PFSK-1 (cell line): ENCODE data around the gene SLIT3.

Experiments used
- FOXP2 ChIP-seq: optimal IDR thresholded peaks from 2 replicates; pipeline ENCODE3; 2011; ENCODE audit warnings: borderline replicate concordance, control low read depth, inconsistent platforms; ENCODE audit not compliant: insufficient read depth; ENCODE audit errors: extremely low read length, extremely low read depth
- POLR2AphosphoS5 ChIP-seq: IDR thresholded peaks from 2 replicates; pipeline ENCODE4 v1.6.1; 2012; ENCODE audit warnings: low read depth, mild to moderate bottlenecking, control low read depth, low read length, moderate library complexity
- REST ChIP-seq, 2 experiments: IDR thresholded peaks; 2 replicates each; pipeline versions ENCODE4 v1.6.1 to v1.8.0; 2011 to 2012; ENCODE audit warnings: low read depth in 2 of 2, low read length in 2 of 2, control low read depth in 1 of 2, inconsistent platforms in 1 of 2, mild to moderate bottlenecking in 1 of 2, moderate library complexity in 1 of 2; ENCODE audit not compliant: insufficient read depth in 1 of 2
- SIN3A ChIP-seq: IDR thresholded peaks from 2 replicates; pipeline ENCODE4 v1.6.1; 2012; ENCODE audit warnings: mild to moderate bottlenecking, low read length, moderate library complexity, borderline replicate concordance; ENCODE audit not compliant: insufficient read depth
- TAF1 ChIP-seq: IDR thresholded peaks from 2 replicates; pipeline ENCODE4 v1.6.1; 2012; ENCODE audit warnings: low read length, control low read depth, borderline replicate concordance; ENCODE audit not compliant: insufficient read depth

The SLIT3 gene

DNA sequence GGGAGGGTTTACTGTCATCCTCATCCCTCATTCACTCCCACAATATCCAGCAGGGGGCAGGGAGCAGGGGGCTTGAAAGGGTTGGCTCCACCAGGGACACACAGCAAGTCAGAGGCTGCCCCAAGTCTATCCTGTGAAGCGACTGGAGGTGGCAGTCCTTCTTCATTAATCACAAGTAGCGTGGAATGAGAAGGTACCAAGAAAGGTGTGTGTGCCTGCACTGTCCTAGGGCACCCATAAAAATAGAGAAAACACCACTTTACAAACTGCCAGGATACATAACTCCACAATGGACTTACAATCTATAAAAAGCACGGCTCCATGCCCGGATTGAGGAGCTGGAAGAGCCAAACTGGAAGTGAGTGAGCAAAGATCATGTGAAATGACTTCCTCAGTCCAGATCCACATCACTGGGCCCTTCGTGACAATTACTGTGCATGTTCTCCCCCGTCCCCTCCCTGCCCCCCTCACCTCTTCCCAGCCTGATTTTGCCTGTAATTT is 183.9 kb downstream of the SLIT3 start:
- TF ChIP-seq FOXP2 = no peak
- no peak for TF ChIP-seq POLR2AphosphoS5
- TF ChIP-seq REST (IDR thresholded peaks at IDR 0.05; ENCODE audit: insufficient read depth in 1 of 2, low read depth in 2 of 2, low read length in 2 of 2) = no peak
- no peak for TF ChIP-seq SIN3A
- TF ChIP-seq TAF1 = no peak

DNA sequence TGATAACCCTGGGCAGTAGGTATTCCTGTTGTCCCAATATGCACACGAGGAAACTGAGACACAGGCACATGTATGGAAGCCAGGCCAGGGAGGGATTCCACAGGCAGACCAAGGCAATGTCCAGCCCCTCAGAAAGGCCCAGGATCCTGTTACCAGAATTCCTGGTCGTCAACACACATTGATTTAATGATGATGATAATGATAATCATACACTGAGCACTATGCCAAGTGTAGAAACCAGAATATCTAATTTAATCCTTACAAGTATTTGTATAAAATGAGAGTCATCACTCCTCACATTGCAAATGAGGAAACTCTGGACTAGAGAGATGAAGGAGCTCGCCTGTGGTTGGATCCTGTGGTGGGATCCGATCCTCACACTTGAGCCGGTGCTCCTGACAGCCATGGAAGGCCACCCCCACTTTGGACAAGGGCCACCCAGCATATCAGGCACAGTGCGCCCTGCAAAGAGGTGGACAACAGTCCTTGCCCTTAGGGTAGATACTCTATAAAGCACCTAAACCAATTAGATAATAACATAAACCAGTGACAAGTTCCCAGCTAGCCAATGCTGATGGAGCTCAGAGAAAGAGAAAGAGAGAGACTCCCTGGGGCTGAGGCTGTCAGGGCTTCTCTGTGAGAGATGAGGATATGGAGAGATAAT is 185.3 kb downstream of the SLIT3 start:
- TF ChIP-seq SIN3A (no peak), FOXP2 (no peak), REST (IDR thresholded peaks at IDR 0.05; ENCODE audit: insufficient read depth in 1 of 2, low read depth in 2 of 2, low read length in 2 of 2) (no peak), TAF1 (no peak), POLR2AphosphoS5 (no peak)

DNA sequence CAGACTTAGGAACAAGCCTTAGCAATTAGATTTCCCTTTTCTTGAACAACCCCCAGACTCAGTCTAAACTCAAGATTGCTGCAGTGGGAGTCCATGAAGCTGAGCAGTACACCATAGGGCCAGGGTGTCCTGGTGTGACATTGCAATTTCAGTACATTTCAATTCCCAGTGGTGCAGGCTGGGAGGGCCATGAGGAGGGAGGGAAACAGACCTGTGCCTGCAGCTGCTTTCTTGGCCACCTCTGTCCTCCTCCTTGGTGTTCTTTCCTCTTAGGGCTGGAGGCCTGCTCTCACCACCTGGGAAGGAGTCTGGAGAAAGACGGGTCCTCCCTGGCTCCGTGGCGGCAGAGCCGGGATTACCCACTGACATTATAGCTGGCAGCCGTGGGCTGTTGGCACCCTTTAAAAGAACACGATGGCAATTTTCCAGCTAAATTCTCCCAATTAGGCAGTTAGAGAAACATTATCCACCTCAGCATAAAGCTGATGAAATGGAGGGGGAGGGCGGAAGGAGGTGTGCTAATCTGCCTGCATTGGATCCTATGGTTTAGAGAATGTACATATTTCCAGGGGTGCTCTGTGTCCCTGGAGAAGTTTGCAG is 186.4 kb downstream of the SLIT3 start:
- TF ChIP-seq REST (IDR thresholded peaks at IDR 0.05; ENCODE audit: insufficient read depth in 1 of 2, low read depth in 2 of 2, low read length in 2 of 2) = no peak

GRCh38 chr5:169112016-169112415 is 188.9 kb downstream of the SLIT3 start:
- no peak for TF ChIP-seq REST (IDR thresholded peaks at IDR 0.05; ENCODE audit: insufficient read depth in 1 of 2, low read depth in 2 of 2, low read length in 2 of 2)
- no peak for TF ChIP-seq TAF1
- TF ChIP-seq SIN3A = no peak
- no peak for TF ChIP-seq POLR2AphosphoS5
- no peak for TF ChIP-seq FOXP2
